H9 (cell line): Measurements from ENCODE around the gene CENPV. TPM values are rescaled to one million over a fixed set of nuclear protein-coding genes. Genes with fewer than 3 reads are reported as not detected.

Experiments used
- DNase-seq: peaks from one replicate; pipeline ENCODE4 v3.0.0-alpha.2; 2017
- H2AFZ ChIP-seq: one replicate; pipeline ENCODE4 v1.6.1; 2013; ENCODE audit warnings: mild to moderate bottlenecking, low read length, control low read depth, moderate library complexity
- H2AK5ac ChIP-seq: 2 replicates; pipeline ENCODE4 v1.6.1; 2013; ENCODE audit warnings: low read length, control low read depth, mixed read lengths; ENCODE audit not compliant: insufficient read length
- H2BK120ac ChIP-seq: one replicate; pipeline ENCODE4 v1.6.1; 2013; ENCODE audit warnings: low read depth, mild to moderate bottlenecking, low read length, control low read depth, inconsistent platforms; ENCODE audit not compliant: poor library complexity, severe bottlenecking
- H2BK12ac ChIP-seq: 2 replicates; pipeline ENCODE4 v1.6.1; 2013; ENCODE audit warnings: low read length, control low read depth, mixed read lengths, low read depth; ENCODE audit not compliant: insufficient read length
- H2BK15ac ChIP-seq: 2 replicates; pipeline ENCODE4 v1.6.1; 2013; ENCODE audit warnings: low read depth, low read length, control low read depth
- H2BK20ac ChIP-seq: one replicate; pipeline ENCODE4 v1.6.1; 2013; ENCODE audit warnings: low read depth, mild to moderate bottlenecking, low read length, control low read depth, inconsistent platforms; ENCODE audit not compliant: poor library complexity, severe bottlenecking
- H2BK5ac ChIP-seq: 2 replicates; pipeline ENCODE4 v1.6.1; 2013; ENCODE audit warnings: low read length, control low read depth, mixed read lengths; ENCODE audit not compliant: insufficient read length
- H3K14ac ChIP-seq: 2 replicates; pipeline ENCODE4 v1.6.1; 2013; ENCODE audit warnings: low read length, control low read depth; ENCODE audit not compliant: insufficient read depth
- H3K18ac ChIP-seq: 2 replicates; pipeline ENCODE4 v1.6.1; 2013; ENCODE audit warnings: low read depth, mild to moderate bottlenecking, mixed read lengths, low read length, control low read depth; ENCODE audit not compliant: insufficient read length
- H3K23ac ChIP-seq: 2 replicates; pipeline ENCODE4 v1.6.1; 2013; ENCODE audit warnings: low read length, control low read depth, mixed read lengths, low read depth; ENCODE audit not compliant: insufficient read length
- H3K23me2 ChIP-seq: 2 replicates; pipeline ENCODE4 v1.6.1; 2013; ENCODE audit warnings: low read depth, mild to moderate bottlenecking, mixed read lengths, low read length, control low read depth; ENCODE audit not compliant: insufficient read length, poor library complexity, severe bottlenecking
- H3K27ac ChIP-seq: 2 replicates; pipeline ENCODE4 v1.5.1; 2013; ENCODE audit warnings: low read length, control low read depth, mixed read lengths, low read depth; ENCODE audit not compliant: insufficient read length
- H3K27me3 ChIP-seq: 2 replicates; pipeline ENCODE4 v1.6.1; 2013; ENCODE audit warnings: low read length, control low read depth, inconsistent platforms; ENCODE audit not compliant: insufficient read depth
- H3K4ac ChIP-seq: 2 replicates; pipeline ENCODE4 v1.6.1; 2013; ENCODE audit warnings: low read depth, mild to moderate bottlenecking, control low read depth, inconsistent platforms, low read length, moderate library complexity
- H3K4me1 ChIP-seq: 2 replicates; pipeline ENCODE4 v1.6.1; 2013; ENCODE audit warnings: low read length, control low read depth, inconsistent platforms; ENCODE audit not compliant: insufficient read depth
- H3K4me2 ChIP-seq: 2 replicates; pipeline ENCODE4 v1.6.1; 2013; ENCODE audit warnings: low read length, control low read depth, mixed read lengths; ENCODE audit not compliant: insufficient read length, insufficient read depth
- H3K56ac ChIP-seq: 2 replicates; pipeline ENCODE4 v1.6.1; 2013; ENCODE audit warnings: low read depth, mild to moderate bottlenecking, mixed read lengths, low read length, control low read depth; ENCODE audit not compliant: insufficient read length
- H3K79me1 ChIP-seq: 2 replicates; pipeline ENCODE4 v1.6.1; 2013; ENCODE audit warnings: low read depth, mild to moderate bottlenecking, moderate library complexity, low read length, control low read depth, inconsistent platforms; ENCODE audit not compliant: insufficient read depth, poor library complexity, severe bottlenecking
- H3K79me2 ChIP-seq: 2 replicates; pipeline ENCODE4 v1.6.1; 2013; ENCODE audit warnings: low read length, control low read depth, inconsistent platforms; ENCODE audit not compliant: insufficient read depth
- H3K9ac ChIP-seq: 2 replicates; pipeline ENCODE4 v1.6.1; 2013; ENCODE audit warnings: low read length, control low read depth, mixed read lengths; ENCODE audit not compliant: insufficient read length; ENCODE audit errors: extremely low read depth
- H3K9me3 ChIP-seq: one replicate; pipeline ENCODE4 v1.6.1; 2013; ENCODE audit warnings: low read depth, low read length, inconsistent platforms; ENCODE audit not compliant: control insufficient read depth
- H3T11ph ChIP-seq: one replicate; pipeline ENCODE4 v1.6.1; 2013; ENCODE audit warnings: mild to moderate bottlenecking, low read length, control low read depth, inconsistent platforms
- H4K20me1 ChIP-seq: one replicate; pipeline ENCODE4 v1.6.1; 2013; ENCODE audit not compliant: control insufficient read depth, insufficient read length, insufficient read depth
- H4K5ac ChIP-seq: 2 replicates; pipeline ENCODE4 v1.6.1; 2013; ENCODE audit warnings: low read depth, mild to moderate bottlenecking, mixed read lengths, low read length, control low read depth; ENCODE audit not compliant: insufficient read length
- H4K8ac ChIP-seq: replicated peaks from 2 replicates; pipeline ENCODE4 v1.6.1; 2013; ENCODE audit warnings: low read length, control low read depth, mixed read lengths, low read depth; ENCODE audit not compliant: insufficient read length
- H4K91ac ChIP-seq: 2 replicates; pipeline ENCODE4 v1.6.1; 2013; ENCODE audit warnings: low read depth, mild to moderate bottlenecking, moderate library complexity, mixed read lengths, low read length, control low read depth; ENCODE audit not compliant: insufficient read length
- H3K27ac Mint-ChIP-seq, 3 experiments: 2 replicates in 2 of 3; 3 replicates in 1 of 3; pipeline ENCODE4 v1.8.0; 2020 to 2021; ENCODE audit warnings: mixed read lengths in 3 of 3, mild to moderate bottlenecking in 1 of 3, moderate library complexity in 1 of 3
- H3K27me3 Mint-ChIP-seq: 2 replicates; pipeline ENCODE4 v1.8.0; 2021; ENCODE audit warnings: low read depth, mild to moderate bottlenecking, moderate library complexity, mixed read lengths
- H3K36me3 Mint-ChIP-seq, 3 experiments: 2 replicates in 2 of 3; 3 replicates in 1 of 3; pipeline ENCODE4 v1.8.0; 2020 to 2021; ENCODE audit warnings: low read depth in 3 of 3, mixed read lengths in 3 of 3; ENCODE audit not compliant: insufficient read depth in 1 of 3
- H3K4me1 Mint-ChIP-seq, 2 experiments: 2 replicates each; pipeline ENCODE4 v1.8.0; 2020; ENCODE audit warnings: mixed read lengths in 2 of 2
- H3K4me3 Mint-ChIP-seq, 2 experiments: 2 replicates in 1 of 2; 3 replicates in 1 of 2; pipeline ENCODE4 v1.8.0; 2020 to 2021; ENCODE audit warnings: mild to moderate bottlenecking in 2 of 2, mixed read lengths in 2 of 2, moderate library complexity in 1 of 2
- H3K9me3 Mint-ChIP-seq, 2 experiments: 2 replicates in 1 of 2; 3 replicates in 1 of 2; pipeline ENCODE4 v1.8.0; 2020; ENCODE audit warnings: mild to moderate bottlenecking in 2 of 2, mixed read lengths in 2 of 2, moderate library complexity in 1 of 2
- CTCF ChIP-seq: fragments of 200-600 bp; sonication (generic); conservative IDR thresholded peaks from 3 replicates; pipeline ENCODE4 v1.8.0; 2021; ENCODE audit warnings: antibody characterized with exemption, mild to moderate bottlenecking
- WGBS: extraction: QIAGEN DNeasy Blood & Tissue Kit; methylation state at CpG from one replicate; pipeline ENCODE4 v1.1.7; 2013; ENCODE audit warnings: missing lambda C conversion rate, low lambda C conversion rate, mixed read lengths; ENCODE audit not compliant: insufficient read length; ENCODE audit errors: extremely low coverage; 5-methylcytosine and 5-hydroxymethylcytosine counted together
- total RNA-seq: library from RNA; stranded (reverse); gene quantifications from 2 replicates; pipeline ENCODE4 v1.2.1, GENCODE V29; 2021

The CENPV gene
- total RNA-seq, 1 experiment from 2014 or later, result 200 TPM

DNA sequence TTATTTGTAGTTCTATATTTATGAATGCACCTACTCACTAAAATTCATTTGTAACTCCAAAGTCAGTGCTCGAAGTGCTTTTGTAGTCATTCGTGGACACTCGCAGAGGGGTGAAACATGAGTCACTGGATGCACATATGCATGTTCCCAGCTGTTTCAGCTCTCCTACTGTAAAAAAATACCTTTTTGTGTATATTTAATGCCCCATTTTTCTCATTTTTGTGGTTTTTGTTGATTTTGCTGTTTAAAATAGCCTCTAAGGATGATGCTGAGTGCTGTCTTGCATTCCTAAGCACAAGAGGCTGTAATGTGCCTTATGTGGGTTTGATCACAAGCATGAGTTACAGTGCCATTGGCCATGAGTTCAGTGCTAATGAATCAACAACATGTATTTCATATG lies 30.6 kb downstream of the CENPV start:
- no peak overlapping the region for H3K27ac Mint-ChIP-seq
- H3K27ac ChIP-seq, result no peak overlapping the region

More for the DNA sequence above, 30.6 kb downstream of the CENPV start:
- TF ChIP-seq CTCF, result no peak
- Histone ChIP-seq H3K79me2 (no peaks in the 10 kb centered on the region), H4K8ac (no peak overlapping the region), H3K23me2 (no peaks in the 10 kb centered on the region), H3K18ac (no peak overlapping the region), H3K4me2 (no peak overlapping the region), H3T11ph (no peak overlapping the region), H4K5ac (no peak overlapping the region), H3K4me1 (no peaks in the 10 kb centered on the region), H3K27me3 (no peaks in the 10 kb centered on the region), H3K56ac (no peak overlapping the region), H3K79me1 (no peaks in the 10 kb centered on the region), H3K9ac (no peak overlapping the region), H2BK15ac (no peak overlapping the region), H3K9me3 (no peaks in the 10 kb centered on the region), H4K20me1 (no peaks in the 10 kb centered on the region), H2BK120ac (no peak overlapping the region), H2AFZ (no peak overlapping the region), H3K4ac (no peak overlapping the region), H2BK20ac (no peak overlapping the region), H2BK12ac (no peak overlapping the region), H4K91ac (no peak overlapping the region), H2AK5ac (no peak overlapping the region), H3K23ac (no peak overlapping the region), H3K14ac (no peak overlapping the region), H2BK5ac (no peak overlapping the region)
- DNase-seq, result no peak
- WGBS, result no CpG with 5 or more reads among the region's 3 CpGs
- Mint-ChIP-seq H3K36me3 (peaks cover 0 to 17% (median 7%) of the 10 kb centered on the region in 3 experiments; a peak in 4 of 7 replicates), H3K4me3 (no peak overlapping the region), H3K9me3 (no peaks in the 10 kb centered on the region), H3K4me1 (peaks cover 3 to 7% of the 10 kb centered on the region in 2 experiments), H3K27me3 (no peaks in the 10 kb centered on the region)
